Suprapubic skin (tissue), 4 donors: ENCODE measurements around the gene OSBPL6. TPM values are rescaled to one million over a fixed set of nuclear protein-coding genes. Genes with fewer than 3 reads are reported as not detected.
A peak's percentile ranks its signal among the peaks of the same experiment; 100 is the strongest.

Experiments
- DNase-seq, 2 donors: peaks; one replicate each; pipeline ENCODE4 v3.0.0-alpha.2; 2019; ENCODE audit warnings: low spot score in 2 of 2
- H3K27ac ChIP-seq: fragments of 200-600 bp; sonication (generic); one replicate; pipeline ENCODE4 v1.5.1; 2019
- H3K27me3 ChIP-seq: fragments of 200-600 bp; sonication (generic); one replicate; pipeline ENCODE4 v1.5.1; 2019
- H3K36me3 ChIP-seq: fragments of 200-600 bp; sonication (generic); one replicate; pipeline ENCODE4 v1.5.1; 2019
- H3K4me1 ChIP-seq: fragments of 200-600 bp; sonication (generic); one replicate; pipeline ENCODE4 v1.5.1; 2019
- H3K4me3 ChIP-seq: fragments of 200-600 bp; sonication (generic); one replicate; pipeline ENCODE4 v1.5.1; 2019; ENCODE audit warnings: mild to moderate bottlenecking
- H3K9me3 ChIP-seq: fragments of 200-600 bp; sonication (generic); one replicate; pipeline ENCODE4 v1.5.1; 2019
- CTCF ChIP-seq, 2 donors: fragments of 200-600 bp in 1 of 2; fragments of 450-650 bp in 1 of 2; sonication (generic) in 1 of 2; IDR thresholded peaks; one replicate each; pipeline ENCODE4 v1.5.1; 2016 to 2019; ENCODE audit warnings: antibody characterized with exemption in 2 of 2, mild to moderate bottlenecking in 1 of 2, moderate library complexity in 1 of 2
- EP300 ChIP-seq: sonication (generic); formaldehyde crosslinking; IDR thresholded peaks from one replicate; pipeline ENCODE4 v1.6.1; 2017; ENCODE audit warnings: antibody characterized with exemption
- POLR2A ChIP-seq, 2 donors: fragments of 450-650 bp; IDR thresholded peaks; one replicate each; pipeline ENCODE4 v1.6.1; 2017; ENCODE audit warnings: antibody characterized with exemption in 2 of 2, mild to moderate bottlenecking in 2 of 2, moderate library complexity in 2 of 2
- POLR2AphosphoS5 ChIP-seq, 3 donors: sonication (generic); formaldehyde crosslinking; IDR thresholded peaks; one replicate each; pipeline ENCODE4 v1.6.1; 2017; ENCODE audit warnings: antibody characterized with exemption in 3 of 3
- WGBS: methylation state at CpG from one replicate; pipeline ENCODE4 v1.1.5; 2018; 5-methylcytosine and 5-hydroxymethylcytosine counted together
- total RNA-seq, 4 donors: library from RNA; depleted of rRNA; stranded (reverse); fragments of >200 nt; gene quantifications; one replicate each; pipeline ENCODE4 v1.1.0, GENCODE V29; 2016

The OSBPL6 gene
- total RNA-seq, 4 donors from 2014 or later, result 19.5 to 30.9 (median 23.9) TPM

GRCh38 chr2:178270338-178270737, 76.0 kb downstream of the OSBPL6 start:
- no peaks in the 10 kb centered on the region for H3K27me3 ChIP-seq
- H3K27ac ChIP-seq, result no peak overlapping the region
- peaks cover 24% of the 10 kb centered on the region for H3K4me1 ChIP-seq
- TF ChIP-seq POLR2A (IDR thresholded peaks at IDR 0.05) (no peak), EP300 (no peak), CTCF (IDR thresholded peaks at IDR 0.05) (no peak), POLR2AphosphoS5 (IDR thresholded peaks at IDR 0.05) (no peak)
- H3K36me3 ChIP-seq, result no peaks in the 10 kb centered on the region
- 92% methylated on average over 5 of the region's 5 CpGs for WGBS
- no peak for DNase-seq
- no peaks in the 10 kb centered on the region for H3K9me3 ChIP-seq
- no peak overlapping the region for H3K4me3 ChIP-seq

- Histone ChIP-seq H3K4me1 (peaks cover 24% of the 10 kb centered on the region), H3K36me3 (no peaks in the 10 kb centered on the region), H3K9me3 (no peaks in the 10 kb centered on the region), H3K27me3 (no peaks in the 10 kb centered on the region), H3K27ac (no peak overlapping the region), H3K4me3 (no peak overlapping the region)
- no peak for DNase-seq
- TF ChIP-seq POLR2AphosphoS5 (IDR thresholded peaks at IDR 0.05), result no peak
- TF ChIP-seq CTCF (IDR thresholded peaks at IDR 0.05), result no peak
- no peak for TF ChIP-seq EP300
- TF ChIP-seq POLR2A (IDR thresholded peaks at IDR 0.05), result no peak
- 71% methylated on average over 2 of the region's 2 CpGs for WGBS
These were observed 76.8 kb downstream of the OSBPL6 start for GRCh38 chr2:178271094-178271493.

GRCh38 chr2:178271629-178272333, 77.5 kb downstream of the OSBPL6 start:
- 52% methylated on average over 3 of the region's 3 CpGs for WGBS
- H3K4me1 ChIP-seq, result peaks cover 24% of the 10 kb centered on the region
- no peaks in the 10 kb centered on the region for H3K36me3 ChIP-seq
- H3K9me3 ChIP-seq, result no peaks in the 10 kb centered on the region
- no peak overlapping the region for H3K4me3 ChIP-seq
- TF ChIP-seq POLR2AphosphoS5 (IDR thresholded peaks at IDR 0.05) (no peak), CTCF (IDR thresholded peaks at IDR 0.05) (no peak), EP300 (no peak), POLR2A (IDR thresholded peaks at IDR 0.05) (no peak)
- H3K27me3 ChIP-seq, result no peaks in the 10 kb centered on the region
- H3K27ac ChIP-seq, result no peak overlapping the region
- DNase-seq, result peak in 1 of 2 donors; percentile 66

- TF ChIP-seq CTCF (IDR thresholded peaks at IDR 0.05) (no peak), POLR2AphosphoS5 (IDR thresholded peaks at IDR 0.05) (no peak), POLR2A (IDR thresholded peaks at IDR 0.05) (no peak), EP300 (no peak)
- no peak for DNase-seq
- Histone ChIP-seq H3K4me3 (no peak overlapping the region), H3K27me3 (no peaks in the 10 kb centered on the region), H3K27ac (no peak overlapping the region), H3K4me1 (peaks cover 24% of the 10 kb centered on the region), H3K9me3 (no peaks in the 10 kb centered on the region), H3K36me3 (no peaks in the 10 kb centered on the region)
- 53% methylated on average over 2 of the region's 2 CpGs for WGBS
These were observed 79.6 kb downstream of the OSBPL6 start for GRCh38 chr2:178273787-178274360.

- TF ChIP-seq POLR2AphosphoS5 (IDR thresholded peaks at IDR 0.05) (no peak), EP300 (no peak), CTCF (IDR thresholded peaks at IDR 0.05) (no peak), POLR2A (IDR thresholded peaks at IDR 0.05) (no peak)
- 82% methylated on average over 5 of the region's 5 CpGs for whole genome bisulfite sequencing
- H3K27ac ChIP-seq, result no peak overlapping the region
These were observed 81.3 kb downstream of the OSBPL6 start for GRCh38 chr2:178275600-178275999.

More at GRCh38 chr2:178275600-178275999, 81.3 kb downstream of the OSBPL6 start:
- H3K27me3 ChIP-seq, result no peaks in the 10 kb centered on the region
- DNase-seq, result no peak
- H3K9me3 ChIP-seq, result no peaks in the 10 kb centered on the region
- peaks cover 36% of the 10 kb centered on the region for H3K4me1 ChIP-seq
- no peaks in the 10 kb centered on the region for H3K36me3 ChIP-seq
- no peak overlapping the region for H3K4me3 ChIP-seq
